HG03045 (cell line): ENCODE results near the gene DAGLB.
"Not testable (repeated sequence)": the region's sequence is repeated elsewhere in the genome, so short reads cannot be mapped to it uniquely, and the experiment has no call there.

Experiments
- ATAC-seq: cut with Tn5 transposase; IDR thresholded peaks from one replicate; pipeline ENCODE4 v1.9.1; 2021; ENCODE audit warnings: mild to moderate bottlenecking, moderate library complexity; ENCODE audit not compliant: unreplicated experiment

The DAGLB gene

DNA sequence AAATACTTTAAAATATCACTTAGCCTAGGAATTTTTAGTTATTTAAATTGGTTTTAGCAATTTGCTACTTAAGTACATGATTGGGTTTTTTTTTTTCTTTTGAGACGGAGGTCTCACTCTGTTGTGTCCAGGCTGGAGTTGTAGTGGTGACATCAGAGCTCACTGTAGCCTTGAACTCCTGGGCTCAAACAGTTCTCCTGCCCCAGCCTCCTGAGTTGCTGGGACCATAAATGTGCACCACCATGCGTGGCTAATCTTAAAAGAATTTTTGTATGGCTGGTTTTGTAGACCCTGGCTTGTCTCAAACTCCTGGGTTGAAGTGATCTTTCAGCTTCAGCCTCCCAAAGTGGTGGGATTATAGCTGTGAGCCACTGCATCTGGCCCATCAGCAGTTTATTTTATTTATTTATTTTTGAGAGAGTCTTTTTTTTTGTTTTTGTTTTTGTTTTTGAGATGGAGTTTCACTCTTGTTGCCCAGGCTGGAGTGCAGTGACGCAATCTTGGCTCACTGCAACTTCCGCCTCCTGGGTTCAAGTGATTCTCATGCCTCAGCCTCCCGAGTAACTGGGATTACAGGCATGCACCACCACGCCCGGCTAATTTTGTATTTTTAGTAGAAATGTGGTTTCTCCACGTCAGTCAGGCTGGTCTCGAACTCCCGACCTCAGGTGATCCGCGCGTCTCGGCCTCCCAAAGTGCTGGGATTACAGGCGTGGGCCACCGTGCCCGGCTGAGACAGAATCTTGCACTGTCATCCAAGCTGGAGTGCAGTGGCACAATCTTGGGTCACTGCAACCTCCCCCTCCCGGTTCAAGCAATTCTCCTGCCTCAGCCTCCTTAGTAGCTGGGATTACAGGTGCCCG is 47.3 kb downstream of the DAGLB start:
- ATAC-seq = not testable (repeated sequence)

DNA sequence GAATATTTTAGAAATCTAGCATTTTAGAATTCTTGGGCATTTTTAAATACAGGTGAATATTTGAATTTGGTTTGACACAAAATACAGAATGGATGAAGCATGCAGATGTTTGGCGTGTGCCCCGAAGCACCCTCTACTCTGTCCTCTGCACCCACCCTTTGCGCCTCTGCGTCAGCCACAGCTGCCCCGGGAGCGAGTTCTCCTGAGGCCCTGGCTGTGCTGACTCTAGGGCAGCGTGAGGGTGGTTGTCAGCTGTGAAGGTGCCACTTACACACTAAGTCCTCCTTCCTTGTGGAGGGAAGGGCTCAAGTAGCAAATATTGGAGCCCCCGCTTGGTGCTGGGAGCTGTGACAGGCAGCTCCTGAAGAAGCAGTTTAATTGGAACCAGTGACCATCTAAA is 48.4 kb downstream of the DAGLB start:
- no peak for ATAC-seq

DNA sequence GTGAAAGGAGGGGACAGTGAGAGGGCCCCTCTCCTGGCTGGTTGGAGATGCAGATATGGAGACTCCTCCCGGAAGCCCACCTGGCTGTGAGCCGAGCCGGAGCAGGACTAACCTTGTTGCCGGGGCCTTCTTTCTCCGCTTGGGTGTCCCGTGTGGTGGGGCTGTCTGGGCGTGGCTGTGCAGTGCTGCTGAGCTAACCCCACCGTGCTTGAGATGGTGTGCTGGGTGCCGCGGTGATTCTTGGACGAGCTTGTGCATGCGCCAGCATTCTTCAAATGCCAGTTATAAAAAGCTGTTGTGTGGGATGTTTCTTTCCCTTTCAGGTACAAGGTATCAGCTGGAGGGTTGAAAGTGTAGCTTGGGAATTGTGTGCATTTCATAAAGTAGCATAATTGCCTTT is 48.8 kb downstream of the DAGLB start:
- ATAC-seq = no peak

DNA sequence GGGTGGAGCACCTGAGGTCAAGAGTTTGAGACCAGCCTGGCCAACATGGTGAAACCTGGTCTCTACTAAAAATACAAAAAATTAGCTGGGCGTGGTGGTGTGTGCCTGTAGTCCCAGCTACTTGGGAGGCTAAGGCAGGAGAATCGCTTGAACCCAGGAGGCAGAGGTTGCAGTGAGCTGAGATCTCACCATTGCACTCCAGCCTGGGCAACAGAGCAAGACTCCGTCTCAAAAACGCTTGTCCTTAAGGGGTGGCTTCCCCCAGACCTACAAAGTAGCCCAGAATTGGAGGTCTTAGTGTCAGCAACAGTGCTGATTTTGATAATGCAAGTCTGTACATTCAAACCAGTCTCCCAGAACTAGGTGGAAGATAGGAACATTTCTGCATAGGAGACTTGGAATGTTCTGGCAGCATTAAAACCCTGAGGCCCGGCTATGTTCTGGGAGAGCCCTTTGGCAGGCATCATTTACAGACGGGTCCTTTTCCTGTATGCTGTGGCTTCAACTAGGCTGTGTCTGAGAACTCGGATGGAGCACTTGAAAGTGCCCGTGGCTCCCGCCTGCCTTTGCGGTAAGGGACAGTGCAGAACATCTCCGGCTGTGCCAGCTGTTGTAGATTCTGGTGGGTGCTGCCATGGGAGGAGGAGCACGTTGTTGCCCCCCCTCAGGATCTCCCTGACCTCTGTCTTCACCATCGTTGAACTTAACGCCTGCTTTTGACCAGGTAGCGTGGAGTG is 49.8 kb downstream of the DAGLB start:
- not testable (repeated sequence) for ATAC-seq

DNA sequence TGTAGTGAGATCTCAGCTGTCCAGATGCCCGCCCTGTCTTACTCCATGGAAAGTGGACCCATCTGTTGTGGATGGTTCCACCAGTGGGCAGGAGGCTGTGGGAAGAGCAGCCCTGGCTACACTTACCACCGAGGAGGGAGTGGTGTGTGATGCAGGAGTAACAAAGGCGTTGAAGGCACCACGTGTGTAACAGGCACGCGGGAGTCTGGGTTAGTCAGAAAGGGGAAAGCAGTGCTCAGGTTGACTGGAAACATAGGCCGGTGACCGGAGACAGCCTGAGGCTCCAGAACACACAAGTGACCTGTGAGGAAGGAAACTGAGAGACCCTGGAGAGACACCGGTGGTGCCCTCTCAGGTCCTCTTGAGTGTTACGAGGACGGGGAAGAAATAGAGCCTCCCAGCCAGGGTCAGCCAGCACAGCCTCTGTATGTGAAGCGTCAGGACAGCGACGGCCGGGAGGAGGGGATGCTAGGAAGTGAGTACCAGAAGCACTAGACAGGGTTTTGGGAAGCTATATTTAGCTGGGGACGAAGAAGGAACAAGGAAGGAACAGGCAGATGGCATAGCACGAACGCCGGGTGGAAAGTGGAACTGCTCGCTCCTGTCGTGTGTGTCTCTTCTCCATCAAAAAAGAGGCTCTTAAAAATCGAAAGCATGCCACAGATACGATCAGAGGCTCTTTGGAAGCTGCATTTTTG is 51.7 kb downstream of the DAGLB start:
- ATAC-seq = no peak

DNA sequence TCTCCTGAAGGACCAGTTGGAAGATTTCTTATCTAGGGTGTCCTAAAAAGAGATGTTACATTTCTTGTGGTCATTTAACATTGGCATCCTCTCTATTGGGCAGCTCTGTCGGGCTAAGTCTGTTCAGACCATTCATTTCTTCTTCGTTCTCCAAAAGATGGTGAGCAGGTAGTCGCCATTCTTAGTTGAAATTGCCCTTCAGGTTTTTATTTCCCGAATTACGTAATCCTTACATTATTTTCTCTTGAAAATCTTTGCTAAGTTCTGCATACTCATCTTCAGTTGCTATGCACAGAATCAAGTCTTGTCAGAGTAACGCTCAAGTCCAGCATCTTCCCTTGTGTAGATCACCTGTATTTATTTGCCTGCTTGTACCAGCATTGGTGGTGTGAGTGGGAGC is 53.6 kb downstream of the DAGLB start:
- no peak for ATAC-seq

DNA sequence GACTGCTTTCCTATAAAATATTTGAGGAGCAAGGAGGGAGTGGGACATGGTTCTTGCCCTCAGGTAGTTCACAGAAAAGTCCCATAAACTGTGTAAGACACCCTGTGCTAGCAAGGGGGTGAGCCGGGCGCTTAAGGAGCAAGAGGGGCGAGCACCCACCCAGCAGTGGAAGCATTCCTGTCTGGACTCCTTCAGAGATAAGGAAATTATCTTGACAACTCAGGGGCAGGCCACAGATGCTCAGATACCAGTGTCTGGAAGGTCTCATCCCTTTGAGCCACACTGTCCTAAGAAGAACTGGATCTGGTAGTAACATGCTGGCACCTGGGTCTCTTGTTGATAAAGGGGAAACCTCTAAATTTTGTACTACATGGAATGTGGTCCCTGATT is 54.1 kb downstream of the DAGLB start:
- ATAC-seq = no peak

DNA sequence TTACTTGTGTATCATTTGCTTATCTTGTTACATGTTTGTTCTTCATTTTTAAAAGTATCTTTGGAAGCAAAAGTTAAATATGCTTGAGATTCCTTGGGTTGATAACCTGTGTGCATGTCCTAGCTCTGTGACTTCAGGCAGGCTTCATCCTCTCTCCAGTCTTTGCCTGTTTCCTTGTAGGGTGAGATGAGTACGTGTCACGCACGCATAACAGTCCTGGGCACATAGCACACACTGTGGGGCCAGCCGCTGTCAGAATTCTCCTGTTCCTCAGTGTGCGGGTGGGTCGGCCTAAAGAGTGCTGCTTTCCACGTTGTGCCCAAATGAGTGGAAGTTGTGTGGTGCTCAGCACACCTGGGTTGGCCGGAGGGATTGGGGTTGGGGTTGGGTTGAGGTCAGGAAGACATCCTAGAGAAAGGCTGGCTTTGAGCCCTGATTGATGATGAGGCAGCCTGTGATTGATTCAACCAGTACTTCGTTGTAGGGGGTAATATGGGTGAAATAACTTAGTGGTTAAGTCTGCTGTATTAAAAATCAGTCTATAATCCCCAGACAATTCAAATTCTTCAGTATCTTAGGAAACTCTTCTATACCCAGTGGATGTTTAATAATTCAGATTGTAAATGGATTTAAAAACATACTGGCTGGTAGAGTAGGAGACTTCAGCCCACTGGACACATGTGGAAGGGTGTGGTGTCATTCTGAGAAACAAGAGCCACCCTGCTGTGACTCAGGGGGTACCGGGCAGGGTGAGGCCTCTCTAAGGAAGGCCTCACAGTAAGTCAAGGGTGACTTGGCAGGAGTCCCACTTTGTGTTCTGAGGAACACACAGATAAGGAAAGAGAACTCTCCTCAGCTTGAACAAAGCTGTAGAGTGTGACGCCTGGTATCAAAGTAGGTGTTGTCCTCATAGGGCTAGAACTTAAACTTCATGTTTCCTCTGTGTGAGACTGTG is 54.8 kb downstream of the DAGLB start:
- peak; percentile 59 for ATAC-seq

DNA sequence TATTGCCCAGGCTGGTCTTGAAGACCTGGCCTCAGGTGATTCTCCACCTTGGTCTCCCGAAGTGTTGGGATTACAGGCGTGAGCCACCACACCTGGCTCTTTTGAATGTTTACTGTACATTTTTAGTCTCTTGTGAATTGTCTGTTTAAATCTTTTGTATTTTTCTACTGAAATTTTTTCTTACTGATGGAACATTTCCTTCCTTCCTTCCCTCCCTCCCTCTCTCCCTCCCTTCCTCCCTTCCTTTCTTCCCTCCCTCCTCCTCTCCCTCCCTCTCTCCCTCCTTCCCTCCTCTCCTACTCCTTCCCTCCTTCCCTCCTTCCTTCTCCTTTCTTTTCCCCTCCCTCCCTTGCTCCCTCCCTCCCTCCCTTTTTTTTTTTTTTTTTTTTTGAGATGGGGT is 58.0 kb downstream of the DAGLB start:
- ATAC-seq = no peak

DNA sequence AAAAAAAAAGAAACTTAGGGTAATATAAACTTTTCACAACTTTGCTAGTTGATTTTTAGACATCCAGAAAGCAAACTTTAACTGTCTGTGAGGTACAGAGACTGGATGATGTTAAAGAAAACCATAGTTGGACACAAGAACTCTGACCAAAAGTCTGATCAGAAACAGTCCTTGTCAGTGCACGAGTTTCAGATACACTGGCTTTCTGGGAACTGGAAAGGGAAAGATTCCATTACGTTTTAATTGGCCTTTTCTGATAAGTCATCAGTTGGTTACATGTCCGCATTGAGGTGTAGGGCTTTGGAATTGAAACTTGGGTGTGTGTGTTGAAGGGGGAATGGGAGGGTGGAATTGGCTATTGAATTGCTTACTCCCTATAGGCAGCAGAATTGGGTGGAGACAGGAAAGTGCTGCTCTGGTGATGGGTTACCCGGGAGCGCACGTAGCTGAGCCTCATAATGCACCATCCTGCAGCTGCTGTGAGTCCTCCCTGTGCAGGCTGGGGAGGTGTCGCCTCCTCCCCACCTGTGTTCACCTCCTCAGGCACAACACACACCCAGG is 59.9 kb downstream of the DAGLB start:
- ATAC-seq = no peak

DNA sequence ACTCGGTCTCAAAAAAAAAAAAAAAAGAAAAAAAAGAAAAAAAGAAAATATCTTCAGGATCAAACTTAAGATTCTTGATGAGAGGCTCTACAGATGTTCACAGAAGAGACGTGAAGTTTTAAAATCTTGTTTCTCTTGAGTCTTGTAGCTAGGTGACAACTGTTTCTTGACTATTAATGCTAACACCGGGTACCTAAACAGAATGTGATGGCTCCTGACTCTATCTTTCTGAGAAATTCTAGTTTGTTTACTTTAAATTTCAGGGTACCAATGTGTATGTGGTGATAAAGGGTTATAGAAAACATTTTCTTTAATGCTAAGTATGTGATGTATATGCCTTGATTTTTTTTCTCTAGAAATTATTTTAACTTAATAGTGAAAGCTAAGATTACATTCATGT is 61.0 kb downstream of the DAGLB start:
- ATAC-seq = no peak

DNA sequence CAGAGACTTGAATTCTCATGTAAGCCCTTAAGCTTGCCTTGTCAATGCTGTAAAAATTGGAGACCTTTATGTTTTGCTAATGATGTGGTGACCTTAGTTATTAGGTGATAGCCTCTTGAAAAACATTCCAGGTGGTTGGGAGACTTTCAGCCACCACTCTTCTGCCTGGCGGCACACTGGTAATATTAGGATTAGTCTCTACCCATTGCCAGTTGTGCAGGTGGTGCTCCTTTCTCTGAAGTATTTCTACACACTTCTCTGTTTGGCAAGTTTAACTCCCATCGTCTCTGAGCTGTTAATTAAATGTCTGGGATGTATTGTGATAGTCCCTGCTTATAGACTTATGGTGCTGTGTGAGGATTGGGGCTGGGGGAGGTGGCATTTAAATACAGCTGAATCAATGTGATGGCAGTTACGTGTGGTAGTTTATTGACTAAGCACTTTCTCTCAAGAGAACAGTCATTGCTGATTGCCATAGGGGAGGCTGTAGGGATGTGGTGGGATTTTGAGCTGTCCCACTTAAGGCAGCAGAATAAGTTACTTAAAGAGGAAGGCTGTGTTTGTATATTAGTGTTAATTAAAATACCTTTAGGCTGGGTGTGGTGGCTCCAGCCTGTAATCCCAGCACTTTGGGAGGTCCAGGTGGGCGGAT is 61.7 kb downstream of the DAGLB start:
- no peak for ATAC-seq

DNA sequence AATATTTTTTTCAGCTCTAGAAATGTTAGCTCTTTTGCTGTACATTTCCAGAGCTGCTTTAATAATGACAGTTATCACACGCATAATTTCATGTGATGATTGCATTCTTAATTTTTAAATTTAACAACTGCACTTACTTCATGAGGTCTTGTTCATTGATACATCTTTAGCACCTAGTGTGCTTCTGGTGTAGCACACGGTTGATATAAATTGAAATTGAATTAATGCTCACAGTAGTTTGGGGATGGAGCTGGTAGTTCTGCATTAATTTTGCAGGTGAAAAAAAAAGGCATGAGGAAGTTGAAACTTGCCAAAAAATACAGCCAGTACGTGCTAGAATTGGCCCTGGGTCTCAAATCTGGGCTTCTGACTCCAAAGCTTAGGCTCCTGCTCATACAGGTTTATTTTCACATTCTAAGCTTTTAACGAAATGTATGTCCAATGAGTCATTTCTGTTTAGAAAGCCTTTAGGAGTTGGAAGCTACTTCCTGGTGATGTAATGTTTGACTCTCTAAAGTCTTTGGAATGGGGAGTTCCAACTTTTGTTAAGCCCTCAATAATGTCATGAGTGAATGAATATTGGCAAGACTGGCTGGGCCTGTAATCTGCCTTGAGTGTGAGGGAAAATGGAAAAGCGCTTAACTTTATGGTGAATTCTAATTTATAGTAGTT is 62.5 kb downstream of the DAGLB start:
- no peak for ATAC-seq

DNA sequence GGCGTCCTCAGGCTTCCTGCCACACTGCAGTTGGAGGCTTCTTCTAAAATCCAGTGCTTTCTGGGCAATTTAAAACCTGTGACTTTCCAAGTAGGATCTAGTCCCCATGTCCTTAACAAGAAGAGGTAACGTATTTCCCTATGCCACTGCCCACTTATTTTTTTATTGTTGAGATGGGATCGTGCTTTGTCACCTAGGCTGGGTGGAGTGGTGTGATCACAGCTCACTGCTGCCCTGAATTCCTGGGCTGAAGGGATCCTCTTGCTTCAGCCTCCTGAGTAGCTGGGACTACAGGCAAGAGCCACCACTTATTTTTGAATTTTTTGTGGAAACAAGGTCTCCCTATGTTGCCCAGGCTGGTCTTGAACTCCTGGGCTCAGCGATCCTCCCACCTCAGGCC is 63.4 kb downstream of the DAGLB start:
- no peak for ATAC-seq

DNA sequence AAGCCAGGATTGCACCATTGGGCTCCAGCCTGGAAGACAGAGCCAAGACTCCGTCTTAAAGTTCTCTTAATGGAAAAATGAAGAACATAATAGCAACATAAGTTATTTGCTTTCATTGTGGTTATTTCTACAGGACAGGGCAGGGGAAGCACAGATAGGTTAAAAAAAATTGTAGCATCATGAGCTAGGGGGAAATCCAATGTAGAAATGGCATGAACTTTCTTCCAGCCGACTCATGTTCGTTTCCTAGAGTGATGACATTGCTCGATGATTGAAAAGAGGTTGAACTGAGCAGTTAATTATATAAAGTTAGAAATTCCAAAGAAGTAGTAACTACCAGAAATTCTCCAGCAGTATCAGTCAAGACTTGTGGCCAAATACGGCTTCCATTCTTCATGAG is 64.9 kb downstream of the DAGLB start:
- ATAC-seq = no peak

DNA sequence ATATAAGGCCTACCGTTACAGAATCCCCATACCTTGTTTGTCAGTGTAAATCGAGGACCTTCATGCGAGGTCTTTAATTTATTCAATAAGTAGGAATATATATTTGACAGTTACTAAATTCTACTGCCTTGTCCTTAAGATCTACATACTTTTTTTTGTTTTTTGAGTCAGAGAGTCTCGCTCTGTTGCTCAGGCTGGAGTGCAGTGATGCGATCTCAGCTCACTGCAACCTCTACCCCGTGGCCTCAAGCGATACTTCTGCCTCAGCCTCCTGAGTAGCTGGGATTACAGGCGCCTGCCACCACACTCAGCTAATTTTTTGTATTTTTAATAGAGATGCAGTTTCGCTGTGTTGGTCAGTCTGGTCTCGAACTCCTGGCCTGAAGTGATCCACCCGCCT is 65.9 kb downstream of the DAGLB start:
- ATAC-seq = not testable (repeated sequence)

DNA sequence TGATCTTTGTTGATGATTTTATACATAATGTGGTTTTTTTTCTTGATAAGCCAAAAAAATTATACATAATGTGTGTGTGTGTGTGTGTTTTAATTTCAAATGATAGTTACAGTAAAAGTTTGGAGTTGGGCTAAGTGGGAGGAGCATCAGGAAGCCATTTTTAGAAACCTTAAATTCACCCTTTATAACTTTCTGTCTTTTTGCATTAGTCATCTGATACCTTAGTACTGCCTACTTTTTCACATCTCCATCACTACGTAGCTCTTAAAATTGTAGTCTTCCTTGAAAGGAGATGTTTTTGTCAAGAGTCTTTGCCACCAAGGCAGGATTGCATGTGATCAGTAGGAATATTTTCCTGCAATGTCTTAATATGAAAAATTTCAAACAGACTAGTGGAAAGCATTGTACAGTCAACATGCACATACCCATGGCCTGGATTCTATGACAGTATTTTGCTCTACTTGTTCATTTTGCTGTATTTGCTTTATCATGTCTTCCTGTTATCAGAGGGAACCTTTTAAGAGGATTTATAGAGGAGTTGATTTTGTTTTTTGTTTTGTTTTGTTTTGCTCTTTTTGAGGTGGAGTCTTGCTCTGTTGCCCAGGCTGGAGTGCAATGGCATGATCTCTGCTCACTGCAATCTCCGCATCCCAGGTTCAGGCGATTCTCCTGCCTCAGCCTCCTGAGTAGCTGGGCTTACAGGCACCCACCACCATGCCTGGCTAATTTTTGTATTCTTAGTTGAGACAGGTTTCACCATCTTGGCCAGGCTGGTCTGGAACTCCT is 67.3 kb downstream of the DAGLB start:
- no peak for ATAC-seq

DNA sequence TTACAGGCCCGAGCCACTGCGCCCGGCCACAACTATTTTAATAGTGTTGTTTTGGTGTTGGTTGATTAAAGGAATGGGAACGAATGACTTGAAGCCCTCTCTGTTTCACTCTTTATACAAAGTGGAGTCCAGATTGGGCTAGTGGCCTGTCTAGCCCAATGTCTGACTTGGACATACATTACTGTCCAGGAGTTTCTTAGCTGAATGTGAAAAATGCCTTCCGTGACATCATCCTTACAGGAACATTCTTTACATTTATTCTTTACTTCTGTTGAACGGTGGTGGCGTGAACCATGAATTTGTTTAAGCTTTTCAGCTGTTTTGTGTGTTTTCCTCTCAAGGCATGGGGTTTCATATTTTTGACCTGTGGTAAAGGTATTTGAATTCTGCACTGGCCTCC is 67.9 kb downstream of the DAGLB start:
- ATAC-seq = no peak
